ENCODE results near the gene ARRDC1.

DNA sequence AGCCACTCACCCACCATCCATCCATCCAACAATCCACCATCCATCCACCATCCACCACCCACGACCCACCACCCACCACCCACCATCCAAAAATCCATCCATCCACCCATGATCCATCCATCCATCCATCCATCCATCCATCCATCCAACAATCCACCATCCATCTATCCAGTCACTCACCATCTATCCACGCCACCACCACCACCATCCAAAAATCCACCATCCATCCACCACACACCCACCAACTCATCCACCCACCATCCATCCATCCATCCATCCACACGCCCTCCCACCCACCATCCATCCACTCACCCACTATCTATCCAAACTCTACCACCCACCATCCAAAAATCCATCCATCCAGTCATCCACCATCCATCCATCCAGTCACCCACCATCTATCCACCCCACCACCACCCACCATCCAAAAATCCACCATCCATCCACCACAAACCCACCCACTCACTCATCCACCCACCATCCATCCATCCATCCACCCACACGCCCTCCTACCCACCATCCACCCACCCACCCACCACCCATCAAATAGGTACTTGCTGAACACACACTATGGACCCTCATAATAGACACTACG, 35.8 kb upstream of the ARRDC1 start:
- TF ChIP-seq, protein P1, sequence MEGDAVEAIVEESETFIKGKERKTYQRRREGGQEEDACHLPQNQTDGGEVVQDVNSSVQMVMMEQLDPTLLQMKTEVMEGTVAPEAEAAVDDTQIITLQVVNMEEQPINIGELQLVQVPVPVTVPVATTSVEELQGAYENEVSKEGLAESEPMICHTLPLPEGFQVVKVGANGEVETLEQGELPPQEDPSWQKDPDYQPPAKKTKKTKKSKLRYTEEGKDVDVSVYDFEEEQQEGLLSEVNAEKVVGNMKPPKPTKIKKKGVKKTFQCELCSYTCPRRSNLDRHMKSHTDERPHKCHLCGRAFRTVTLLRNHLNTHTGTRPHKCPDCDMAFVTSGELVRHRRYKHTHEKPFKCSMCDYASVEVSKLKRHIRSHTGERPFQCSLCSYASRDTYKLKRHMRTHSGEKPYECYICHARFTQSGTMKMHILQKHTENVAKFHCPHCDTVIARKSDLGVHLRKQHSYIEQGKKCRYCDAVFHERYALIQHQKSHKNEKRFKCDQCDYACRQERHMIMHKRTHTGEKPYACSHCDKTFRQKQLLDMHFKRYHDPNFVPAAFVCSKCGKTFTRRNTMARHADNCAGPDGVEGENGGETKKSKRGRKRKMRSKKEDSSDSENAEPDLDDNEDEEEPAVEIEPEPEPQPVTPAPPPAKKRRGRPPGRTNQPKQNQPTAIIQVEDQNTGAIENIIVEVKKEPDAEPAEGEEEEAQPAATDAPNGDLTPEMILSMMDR (conservative IDR thresholded peaks at IDR 0.05; ENCODE audit: low read depth, low read length): no peak
- TF ChIP-seq EZH2phosphoT487 (IDR thresholded peaks at IDR 0.05; ENCODE audit: borderline replicate concordance, low read length): no peak
